Natural killer cell (primary cell): ENCODE data around the gene CHSY3. TPM values are rescaled to one million over a fixed set of nuclear protein-coding genes. Genes with fewer than 3 reads are reported as not detected.

Experiments
- ATAC-seq, 3 donors: fragments of 150-1000 bp in 2 of 3; fragments of 200-7000 bp in 1 of 3; cut with Tn5 transposase; 1 replicate in 1 of 3; 2 replicates in 2 of 3; pipeline ENCODE4 v1.10.0; 2021; ENCODE audit warnings: mild to moderate bottlenecking in 2 of 3, moderate library complexity in 2 of 3
- DNase-seq, 2 donors: peaks; one replicate each; pipeline versions ENCODE4 v3.0.0 to v3.0.0-alpha.2; 2013 to 2021; ENCODE audit warnings: mixed read lengths in 1 of 2
- H3K27ac ChIP-seq: one replicate; pipeline ENCODE4 v1.5.1; 2013; ENCODE audit warnings: mild to moderate bottlenecking, low read length
- H3K27me3 ChIP-seq: one replicate; pipeline ENCODE4 v1.6.1; 2013; ENCODE audit warnings: low read length; ENCODE audit not compliant: control insufficient read depth, insufficient read depth
- H3K36me3 ChIP-seq: one replicate; pipeline ENCODE4 v1.6.1; 2013; ENCODE audit warnings: low read length; ENCODE audit not compliant: control insufficient read depth, insufficient read depth
- H3K4me1 ChIP-seq: one replicate; pipeline ENCODE4 v1.6.1; 2013; ENCODE audit warnings: low read length; ENCODE audit not compliant: control insufficient read depth, insufficient read depth
- H3K4me3 ChIP-seq: one replicate; pipeline ENCODE4 v1.5.1; 2013; ENCODE audit warnings: low read length
- H3K9me3 ChIP-seq: one replicate; pipeline ENCODE4 v1.6.1; 2013; ENCODE audit warnings: low read length; ENCODE audit not compliant: control insufficient read depth, insufficient read depth
- H3K27ac Mint-ChIP-seq, 2 donors: one replicate each; pipeline ENCODE4 v1.8.0; 2022; ENCODE audit warnings: mild to moderate bottlenecking in 2 of 2, mixed read lengths in 2 of 2, moderate library complexity in 1 of 2
- H3K27me3 Mint-ChIP-seq, 2 donors: one replicate each; pipeline ENCODE4 v1.8.0; 2022; ENCODE audit warnings: low read depth in 2 of 2, mixed read lengths in 2 of 2
- H3K36me3 Mint-ChIP-seq: one replicate; pipeline ENCODE4 v1.8.0; 2022; ENCODE audit warnings: mixed read lengths
- H3K4me1 Mint-ChIP-seq, 2 donors: one replicate each; pipeline ENCODE4 v1.8.0; 2022; ENCODE audit warnings: mixed read lengths in 2 of 2
- H3K4me3 Mint-ChIP-seq: one replicate; pipeline ENCODE4 v1.8.0; 2022; ENCODE audit warnings: mild to moderate bottlenecking, moderate library complexity, mixed read lengths
- H3K9me3 Mint-ChIP-seq, 2 donors: one replicate each; pipeline ENCODE4 v1.8.0; 2022; ENCODE audit warnings: mixed read lengths in 2 of 2
- WGBS: methylation state at CpG from one replicate; pipeline ENCODE4 v1.1.7; 2013; ENCODE audit warnings: missing lambda C conversion rate; ENCODE audit not compliant: insufficient coverage; 5-methylcytosine and 5-hydroxymethylcytosine counted together
- intact Hi-C: fragments of 100-400 bp; cut with micrococcal nuclease; formaldehyde crosslinking; loops from one replicate; pipeline ENCODE4 v1.14.2; 2022
- total RNA-seq, 4 donors: library from RNA; stranded (reverse); fragments of 120-200 nt in 1 of 4; gene quantifications; one replicate each; pipeline versions ENCODE4 v1.2.3 to v1.2.4, GENCODE V29; 2013 to 2022
- TF ChIP-seq, protein P1 (sequence below): fragments of 200-600 bp; IDR thresholded peaks from one replicate; pipeline ENCODE4 v1.8.0; 2022; ENCODE audit warnings: antibody characterized with exemption

Gene CHSY3
- total RNA-seq, 3 donors from 2014 or later (not counting 1 experiment from before 2014, with no cell fraction given), result 0.18 to 2.3 (median 2.3) TPM

DNA sequence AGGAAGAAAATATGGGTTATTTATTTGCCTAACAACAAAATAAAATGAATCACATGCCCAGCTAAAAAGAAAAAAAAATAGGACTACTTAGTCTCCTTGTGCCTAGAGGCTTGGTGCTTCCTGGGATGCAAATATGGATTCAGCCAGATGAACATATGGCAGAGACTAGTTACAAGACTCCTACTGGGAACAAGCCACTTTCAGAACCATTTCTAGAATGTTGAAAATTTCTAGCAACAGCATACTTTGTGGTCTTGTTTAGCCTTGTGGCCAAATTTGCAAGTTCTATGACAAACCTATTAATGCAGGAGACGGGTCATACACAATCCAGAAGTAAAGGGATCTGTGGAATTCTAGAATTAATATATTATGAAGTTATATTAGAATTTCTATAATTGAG, 198.7 kb downstream of the CHSY3 start:
- no peak overlapping the region for H3K4me3 ChIP-seq
- Mint-ChIP-seq H3K36me3 (no peaks in the 10 kb centered on the region), H3K4me1 (no peaks in the 10 kb centered on the region), H3K27me3 (no peaks in the 10 kb centered on the region), H3K4me3 (no peak overlapping the region), H3K27ac (no peak overlapping the region), H3K9me3 (no peaks in the 10 kb centered on the region)
- TF ChIP-seq, protein P1, sequence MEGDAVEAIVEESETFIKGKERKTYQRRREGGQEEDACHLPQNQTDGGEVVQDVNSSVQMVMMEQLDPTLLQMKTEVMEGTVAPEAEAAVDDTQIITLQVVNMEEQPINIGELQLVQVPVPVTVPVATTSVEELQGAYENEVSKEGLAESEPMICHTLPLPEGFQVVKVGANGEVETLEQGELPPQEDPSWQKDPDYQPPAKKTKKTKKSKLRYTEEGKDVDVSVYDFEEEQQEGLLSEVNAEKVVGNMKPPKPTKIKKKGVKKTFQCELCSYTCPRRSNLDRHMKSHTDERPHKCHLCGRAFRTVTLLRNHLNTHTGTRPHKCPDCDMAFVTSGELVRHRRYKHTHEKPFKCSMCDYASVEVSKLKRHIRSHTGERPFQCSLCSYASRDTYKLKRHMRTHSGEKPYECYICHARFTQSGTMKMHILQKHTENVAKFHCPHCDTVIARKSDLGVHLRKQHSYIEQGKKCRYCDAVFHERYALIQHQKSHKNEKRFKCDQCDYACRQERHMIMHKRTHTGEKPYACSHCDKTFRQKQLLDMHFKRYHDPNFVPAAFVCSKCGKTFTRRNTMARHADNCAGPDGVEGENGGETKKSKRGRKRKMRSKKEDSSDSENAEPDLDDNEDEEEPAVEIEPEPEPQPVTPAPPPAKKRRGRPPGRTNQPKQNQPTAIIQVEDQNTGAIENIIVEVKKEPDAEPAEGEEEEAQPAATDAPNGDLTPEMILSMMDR, result no peak
- H3K36me3 ChIP-seq, result no peaks in the 10 kb centered on the region
- DNase-seq (no peak), ATAC-seq (no peak)
- H3K9me3 ChIP-seq, result no peaks in the 10 kb centered on the region
- no peak overlapping the region for H3K27ac ChIP-seq
- H3K4me1 ChIP-seq, result no peaks in the 10 kb centered on the region
- intact Hi-C loops, result no loop called here
- H3K27me3 ChIP-seq, result no peaks in the 10 kb centered on the region
- no CpG with 5 or more reads among the region's 1 CpG for WGBS

DNA sequence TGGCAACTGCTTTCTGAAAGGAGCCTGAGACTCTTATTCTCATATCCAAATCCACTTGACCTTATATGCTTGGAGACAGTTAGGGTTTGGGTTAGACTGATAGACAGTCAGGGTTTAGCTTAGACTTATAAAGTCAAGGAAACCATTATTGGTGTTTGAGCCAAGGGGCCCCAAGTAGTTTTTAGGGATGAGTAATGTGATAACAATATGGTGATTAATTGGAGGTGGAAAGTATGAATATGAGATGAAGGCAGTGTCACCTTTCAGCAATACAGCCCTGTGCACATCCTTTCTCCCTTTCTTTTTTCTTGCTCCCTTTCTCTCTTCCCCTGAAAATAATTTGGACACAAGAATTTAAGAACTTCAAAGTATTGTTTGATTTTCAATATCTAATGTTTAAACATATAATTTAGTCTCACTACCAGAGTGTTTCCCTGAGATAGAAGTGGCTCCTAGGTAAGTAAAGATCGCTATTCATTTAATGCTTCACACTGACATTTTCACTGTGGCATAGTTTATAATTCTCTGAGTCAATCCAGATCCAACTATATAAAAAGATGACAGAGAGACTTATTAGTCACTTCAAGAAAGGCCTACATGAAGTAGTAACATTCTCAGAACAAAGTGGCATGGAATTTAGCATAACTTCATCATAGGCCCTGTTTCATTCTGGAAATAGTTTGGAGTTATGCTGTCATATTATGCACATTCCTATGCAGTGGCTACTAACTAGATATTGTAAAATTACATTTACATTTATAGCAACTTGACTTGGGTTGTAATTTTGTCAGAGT, 200.8 kb downstream of the CHSY3 start:
- TF ChIP-seq, protein P1, result no peak
- no peak overlapping the region for H3K27ac ChIP-seq
- Mint-ChIP-seq H3K36me3 (no peaks in the 10 kb centered on the region), H3K4me3 (no peak overlapping the region), H3K4me1 (no peaks in the 10 kb centered on the region), H3K27me3 (no peaks in the 10 kb centered on the region), H3K9me3 (no peaks in the 10 kb centered on the region), H3K27ac (no peak overlapping the region)
- no peak for DNase-seq
- H3K27me3 ChIP-seq, result no peaks in the 10 kb centered on the region
- intact Hi-C loops, result no loop called here
- no peak for ATAC-seq
- H3K36me3 ChIP-seq, result no peaks in the 10 kb centered on the region
- H3K9me3 ChIP-seq, result no peaks in the 10 kb centered on the region
- no peaks in the 10 kb centered on the region for H3K4me1 ChIP-seq
- WGBS, result 100% methylated on average over 1 of the region's 1 CpG
- no peak overlapping the region for H3K4me3 ChIP-seq

DNA sequence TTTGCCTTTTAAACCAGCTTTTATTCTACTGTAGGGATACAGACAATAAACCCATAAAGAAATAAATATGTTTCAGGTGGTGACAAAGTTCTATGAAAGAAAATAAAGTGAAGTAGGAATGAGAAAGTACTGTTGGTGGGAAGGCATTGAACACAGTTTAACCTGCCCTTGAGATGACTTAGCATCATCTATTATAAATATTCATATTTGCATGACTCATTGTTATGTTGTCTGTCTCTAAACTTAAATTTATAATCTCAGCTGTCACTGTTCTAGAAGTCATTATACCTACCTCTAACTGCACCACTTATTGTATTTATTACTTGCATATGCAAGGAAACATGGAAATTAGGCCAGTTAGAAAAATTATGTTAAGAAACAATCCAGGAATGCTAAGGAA, 202.2 kb downstream of the CHSY3 start:
- Histone ChIP-seq H3K27ac (no peak overlapping the region), H3K4me1 (no peaks in the 10 kb centered on the region), H3K36me3 (no peaks in the 10 kb centered on the region), H3K9me3 (no peaks in the 10 kb centered on the region), H3K27me3 (no peaks in the 10 kb centered on the region), H3K4me3 (no peak overlapping the region)
- no peak for DNase-seq
- intact Hi-C loops, result no loop called here
- Mint-ChIP-seq H3K27me3 (no peaks in the 10 kb centered on the region), H3K4me3 (no peak overlapping the region), H3K27ac (no peak overlapping the region), H3K4me1 (no peaks in the 10 kb centered on the region), H3K9me3 (no peaks in the 10 kb centered on the region), H3K36me3 (no peaks in the 10 kb centered on the region)
- TF ChIP-seq, protein P1, result no peak
- ATAC-seq, result no peak

DNA sequence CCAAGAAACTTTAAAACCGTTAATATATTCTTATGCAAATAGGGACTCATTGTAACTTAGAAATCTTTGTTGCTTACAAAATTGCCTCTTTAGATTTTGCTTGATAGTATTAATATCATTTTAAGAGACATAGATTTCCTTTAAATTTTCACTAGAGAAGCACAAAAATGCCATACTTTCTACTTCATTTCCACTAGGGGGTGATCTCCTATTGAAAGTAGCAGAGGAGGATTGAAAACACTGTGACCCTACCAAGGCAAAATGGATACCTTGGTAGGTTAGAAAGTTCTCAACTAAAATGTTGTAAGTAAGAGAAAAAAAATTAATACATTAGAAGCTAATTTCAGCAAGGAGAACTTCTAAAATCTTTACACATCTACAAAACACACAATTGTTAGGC, 204.9 kb downstream of the CHSY3 start:
- Histone ChIP-seq H3K4me1 (no peaks in the 10 kb centered on the region), H3K4me3 (no peak overlapping the region), H3K36me3 (no peaks in the 10 kb centered on the region), H3K27me3 (no peaks in the 10 kb centered on the region), H3K27ac (no peak overlapping the region), H3K9me3 (no peaks in the 10 kb centered on the region)
- no peaks in the 10 kb centered on the region for H3K4me1 Mint-ChIP-seq
- no peaks in the 10 kb centered on the region for H3K27me3 Mint-ChIP-seq
- H3K27ac Mint-ChIP-seq, result no peak overlapping the region
- ATAC-seq (no peak), DNase-seq (peak in 1 of 2 donors; percentile 33)
- TF ChIP-seq, protein P1, result peak; percentile 26
- no peaks in the 10 kb centered on the region for H3K36me3 Mint-ChIP-seq
- H3K9me3 Mint-ChIP-seq, result no peaks in the 10 kb centered on the region
- no peak overlapping the region for H3K4me3 Mint-ChIP-seq
- WGBS, result no CpG with 5 or more reads among the region's 1 CpG
- intact Hi-C loops, result loop anchor here (1.0 kb wide), 1 partner anchor 1001 kb away; no protein-coding TSS in a partner anchor
